ENCODE measurements around the gene CD320.

Gene CD320

DNA sequence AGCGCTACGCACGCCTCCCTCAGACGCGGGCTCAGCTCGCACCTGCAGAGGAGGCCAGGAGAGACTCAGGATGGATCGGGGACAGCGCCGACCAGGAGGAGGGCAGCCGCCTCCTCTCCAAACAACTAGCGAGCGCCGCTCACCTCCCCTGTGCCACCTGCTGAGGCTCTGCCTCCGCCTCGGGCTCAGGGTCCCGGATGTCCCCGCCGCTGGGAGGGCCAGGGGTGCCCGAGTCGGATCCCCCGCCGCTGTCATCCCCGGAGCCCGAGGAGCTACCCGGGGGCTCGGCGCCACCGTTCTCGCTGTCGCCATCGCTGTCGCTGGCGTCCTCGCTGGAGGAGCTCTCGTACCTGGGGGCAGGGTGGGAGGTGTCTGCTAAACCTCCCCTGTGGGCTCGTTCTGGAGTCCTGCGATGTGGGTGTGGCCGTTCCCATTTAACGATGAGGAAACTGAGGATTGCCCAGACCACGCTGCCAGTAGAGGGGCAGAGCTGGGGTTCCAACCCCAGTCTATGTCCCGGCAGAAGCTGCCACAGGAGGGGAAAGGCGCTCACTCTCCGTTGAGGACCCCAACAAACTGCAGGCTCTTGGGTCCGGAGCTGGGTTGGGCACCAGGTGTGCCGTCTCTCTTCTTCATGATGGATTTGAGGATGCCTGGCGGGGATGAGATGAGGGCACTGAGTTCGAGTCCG, 25.8 kb upstream of the CD320 start:
- ChIA-PET POLR2A (ENCODE audit: low non-redundant PET) (no interaction called here), CTCF (interaction anchor here (0.7 to 1.2 kb wide), 4 partner anchors 20 to 425 kb away, joined by 3 to 4 read pairs (median 3); no protein-coding TSS in a partner anchor)
- no peak for DNase-seq (ENCODE audit: low spot score)
- no peak for TF ChIP-seq CTCF (conservative IDR thresholded peaks at IDR 0.05; ENCODE audit: low read depth)
- no peak overlapping the region for H3K27ac ChIP-seq

DNA sequence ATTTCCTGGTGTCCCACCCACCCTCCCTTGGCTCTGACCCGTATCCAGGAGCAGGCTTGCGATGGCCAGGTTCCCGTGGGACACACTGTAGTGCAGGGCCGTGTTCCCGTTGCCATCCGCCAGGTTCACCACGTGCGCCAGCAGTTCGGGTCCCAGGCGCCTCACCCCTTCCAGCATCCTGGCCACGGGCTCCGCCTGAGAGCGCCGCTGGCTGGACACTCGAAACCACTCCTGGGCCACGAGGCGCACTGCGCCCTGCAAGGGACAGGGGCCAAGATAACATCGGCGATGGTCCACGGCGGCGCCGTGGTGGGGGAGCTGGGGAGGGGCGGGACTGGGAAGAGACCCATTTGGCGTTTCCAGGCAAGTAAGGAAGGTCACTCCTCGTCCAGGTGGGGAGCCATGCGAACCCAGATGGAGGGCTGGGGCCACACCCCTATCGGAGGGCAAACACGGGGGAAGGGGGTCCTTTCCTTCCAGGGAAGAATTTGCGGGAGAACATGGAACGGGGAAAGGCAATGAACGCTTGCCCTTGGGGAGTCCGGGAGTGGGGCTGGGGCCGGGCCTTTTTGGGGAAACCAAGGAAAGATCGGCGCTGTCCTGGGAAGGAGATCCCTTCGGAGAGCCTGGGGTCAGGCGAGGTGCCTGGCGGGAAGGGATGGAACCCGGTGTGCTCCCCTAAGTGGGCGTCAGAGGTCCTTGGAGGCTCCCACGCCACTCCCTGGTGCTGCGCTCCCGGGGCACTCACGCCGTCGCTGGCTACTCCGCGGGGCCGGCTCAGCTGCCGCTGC, 25.0 kb upstream of the CD320 start:
- ChIA-PET POLR2A (ENCODE audit: low non-redundant PET) (no interaction called here), CTCF (interaction anchor here (0.7 to 1.0 kb wide), 2 partner anchors 20 to 424 kb away, joined by 3 to 4 read pairs; no protein-coding TSS in a partner anchor)
- no peak for DNase-seq (ENCODE audit: low spot score)
- no peak overlapping the region for H3K27ac ChIP-seq
- no peak for TF ChIP-seq CTCF (conservative IDR thresholded peaks at IDR 0.05; ENCODE audit: low read depth)

DNA sequence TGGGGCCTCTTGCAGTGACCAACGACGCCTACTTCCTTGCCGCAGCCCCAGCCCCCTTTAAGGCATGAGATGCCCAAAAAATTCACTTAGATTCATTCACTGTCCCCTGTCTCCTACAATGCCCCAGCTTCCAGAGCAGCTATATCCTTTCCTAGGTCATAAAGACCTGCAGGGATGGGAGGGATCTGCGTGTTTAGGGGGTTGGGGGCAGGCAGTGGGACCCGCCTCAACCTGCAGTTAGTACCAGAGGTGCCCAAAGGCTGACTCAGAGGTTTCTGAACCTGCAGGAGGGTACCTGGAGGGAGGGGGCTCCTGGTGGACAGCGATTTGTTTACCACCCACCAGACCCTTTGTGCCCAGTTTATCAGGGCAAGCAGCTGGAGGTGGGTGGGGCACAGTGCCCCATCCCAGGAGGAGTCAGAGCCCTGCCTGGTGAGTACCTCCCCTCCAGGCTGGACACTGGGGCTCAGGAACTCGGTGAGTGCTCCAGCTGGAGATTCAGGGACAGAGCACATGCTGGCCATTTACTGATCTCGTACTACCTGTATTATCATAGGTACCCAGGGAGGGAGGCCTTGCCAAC, 23.2 kb upstream of the CD320 start:
- DNase-seq (ENCODE audit: low spot score) = no peak
- CTCF ChIA-PET = interaction anchor here (0.7 kb wide), 1 partner anchor 23 kb away, joined by 5 read pairs; no protein-coding TSS in a partner anchor
- POLR2A ChIA-PET (ENCODE audit: low non-redundant PET) = no interaction called here
- no peak for TF ChIP-seq CTCF (conservative IDR thresholded peaks at IDR 0.05; ENCODE audit: low read depth)
- H3K27ac ChIP-seq = no peak overlapping the region

- TF ChIP-seq CTCF (conservative IDR thresholded peaks at IDR 0.05; ENCODE audit: low read depth) = no peak
- CTCF ChIA-PET = interaction anchor here (0.7 kb wide), 1 partner anchor 18 kb away, joined by 3 read pairs; no protein-coding TSS in a partner anchor
- POLR2A ChIA-PET (ENCODE audit: low non-redundant PET) = no interaction called here
Observed at GRCh38 chr19:8329996-8330395, 21.8 kb upstream of the CD320 start.

DNA sequence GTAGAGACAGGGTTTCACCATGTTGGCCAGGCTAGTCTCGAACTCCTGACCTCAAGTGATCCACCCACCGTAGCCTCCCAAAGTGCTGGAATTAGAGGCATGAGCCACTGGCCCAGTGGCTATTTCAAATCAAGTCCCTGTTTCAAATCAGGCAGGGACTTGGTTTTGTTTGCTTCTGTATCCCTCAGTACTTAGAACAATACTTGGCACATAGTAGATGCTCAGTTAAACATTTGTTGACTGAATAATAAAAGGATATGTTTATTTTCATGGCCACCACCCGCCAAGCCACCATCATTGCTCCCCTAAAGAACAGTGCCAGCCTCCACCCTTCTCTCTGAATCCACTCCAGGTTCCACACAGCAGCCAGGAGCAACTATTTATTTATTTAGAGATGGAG, 17.3 kb upstream of the CD320 start:
- DNase-seq (ENCODE audit: low spot score) = no peak

More at GRCh38 chr19:8329996-8330395, 21.8 kb upstream of the CD320 start:
- peak overlapping the region; percentile 9; the same call in 1 of the 2 replicates for H3K27ac ChIP-seq
- no peak for DNase-seq (ENCODE audit: low spot score)

More for the DNA sequence above, 17.3 kb upstream of the CD320 start:
- CTCF ChIA-PET = no interaction called here
- POLR2A ChIA-PET (ENCODE audit: low non-redundant PET) = no interaction called here
- no peak for TF ChIP-seq CTCF (conservative IDR thresholded peaks at IDR 0.05; ENCODE audit: low read depth)
- H3K27ac ChIP-seq = no peak overlapping the region

All from RWPE1 (cell line).